ENCODE data around the gene MTCP1.

GRCh38 chrX:155031657-155032056 lies 39.3 kb downstream of the MTCP1 start:
- TF ChIP-seq, protein P1, sequence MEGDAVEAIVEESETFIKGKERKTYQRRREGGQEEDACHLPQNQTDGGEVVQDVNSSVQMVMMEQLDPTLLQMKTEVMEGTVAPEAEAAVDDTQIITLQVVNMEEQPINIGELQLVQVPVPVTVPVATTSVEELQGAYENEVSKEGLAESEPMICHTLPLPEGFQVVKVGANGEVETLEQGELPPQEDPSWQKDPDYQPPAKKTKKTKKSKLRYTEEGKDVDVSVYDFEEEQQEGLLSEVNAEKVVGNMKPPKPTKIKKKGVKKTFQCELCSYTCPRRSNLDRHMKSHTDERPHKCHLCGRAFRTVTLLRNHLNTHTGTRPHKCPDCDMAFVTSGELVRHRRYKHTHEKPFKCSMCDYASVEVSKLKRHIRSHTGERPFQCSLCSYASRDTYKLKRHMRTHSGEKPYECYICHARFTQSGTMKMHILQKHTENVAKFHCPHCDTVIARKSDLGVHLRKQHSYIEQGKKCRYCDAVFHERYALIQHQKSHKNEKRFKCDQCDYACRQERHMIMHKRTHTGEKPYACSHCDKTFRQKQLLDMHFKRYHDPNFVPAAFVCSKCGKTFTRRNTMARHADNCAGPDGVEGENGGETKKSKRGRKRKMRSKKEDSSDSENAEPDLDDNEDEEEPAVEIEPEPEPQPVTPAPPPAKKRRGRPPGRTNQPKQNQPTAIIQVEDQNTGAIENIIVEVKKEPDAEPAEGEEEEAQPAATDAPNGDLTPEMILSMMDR (IDR thresholded peaks at IDR 0.05) = no peak
- TF ChIP-seq POLR2A (IDR thresholded peaks at IDR 0.05) (no peak), EP300 (IDR thresholded peaks at IDR 0.05) (no peak)

All from ovary (tissue), 3 donors.